Right hindlimb (tissue), 1 donor: ENCODE measurements around the gene PAX6.

Experiments
- DNase-seq: peaks from one replicate; pipeline ENCODE4 v3.0.0-alpha.2; 2018

PAX6 gene

GRCh38 chr11:31822175-31822926 is 11.2 kb upstream of the PAX6 start:
- DNase-seq, result no peak

GRCh38 chr11:31821766-31822165 is 10.6 kb upstream of the PAX6 start:
- no peak for DNase-seq

- DNase-seq, result no peak
These were observed 10.2 kb upstream of the PAX6 start for GRCh38 chr11:31821235-31821764.

- peak; percentile 29 for DNase-seq
These were observed 9.3 kb upstream of the PAX6 start for GRCh38 chr11:31820438-31820818.

GRCh38 chr11:31819621-31820437 is 8.7 kb upstream of the PAX6 start:
- no peak for DNase-seq

GRCh38 chr11:31818874-31819331 is 7.8 kb upstream of the PAX6 start:
- no peak for DNase-seq

- no peak for DNase-seq
These were observed 7.3 kb upstream of the PAX6 start for GRCh38 chr11:31818425-31818755.

- DNase-seq, result peak; percentile 31
These were observed 6.7 kb upstream of the PAX6 start for GRCh38 chr11:31817621-31818424.

GRCh38 chr11:31817054-31817620 is 6.0 kb upstream of the PAX6 start:
- peak; percentile 19 for DNase-seq

GRCh38 chr11:31816468-31817053 is 5.4 kb upstream of the PAX6 start:
- peak; percentile 24 for DNase-seq

GRCh38 chr11:31815711-31816467 is 4.8 kb upstream of the PAX6 start:
- DNase-seq, result peak; percentile 14

- peak; percentile 25 for DNase-seq
These were observed 3.2 kb upstream of the PAX6 start for GRCh38 chr11:31814176-31814868.

GRCh38 chr11:31813391-31814175 is 2.5 kb upstream of the PAX6 start:
- DNase-seq, result no peak

GRCh38 chr11:31812383-31813381 is 1.6 kb upstream of the PAX6 start:
- peak; percentile 28 for DNase-seq

GRCh38 chr11:31809857-31810778 is 1.0 kb downstream of the PAX6 start:
- peak; percentile 65 for DNase-seq

- DNase-seq, result no peak
These were observed 1.6 kb downstream of the PAX6 start for GRCh38 chr11:31809541-31809856.

- DNase-seq, result peak; percentile 15
These were observed 2.2 kb downstream of the PAX6 start for GRCh38 chr11:31808721-31809540.
